Measurements from ENCODE around the gene DSG3.

DNA sequence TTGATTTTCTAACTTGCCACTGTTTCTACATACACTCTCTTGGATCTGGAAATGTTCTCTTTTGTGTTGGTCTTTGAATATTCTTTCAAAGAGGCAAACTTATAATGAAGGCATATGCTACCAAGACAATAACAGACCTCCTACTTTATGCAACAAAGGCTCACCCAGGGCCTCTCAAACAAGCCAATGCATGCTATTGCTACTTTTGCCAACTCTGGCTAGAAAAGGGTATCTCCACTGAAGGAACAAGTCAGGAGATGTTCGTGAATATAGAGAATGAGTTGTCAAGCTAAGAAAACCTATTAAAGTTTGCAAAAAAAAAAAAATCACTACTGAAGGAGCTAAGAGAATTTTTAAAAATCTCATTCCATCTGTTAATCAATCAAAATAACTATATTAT lies 34.5 kb downstream of the DSG3 start:
- TF ChIP-seq, protein P1, sequence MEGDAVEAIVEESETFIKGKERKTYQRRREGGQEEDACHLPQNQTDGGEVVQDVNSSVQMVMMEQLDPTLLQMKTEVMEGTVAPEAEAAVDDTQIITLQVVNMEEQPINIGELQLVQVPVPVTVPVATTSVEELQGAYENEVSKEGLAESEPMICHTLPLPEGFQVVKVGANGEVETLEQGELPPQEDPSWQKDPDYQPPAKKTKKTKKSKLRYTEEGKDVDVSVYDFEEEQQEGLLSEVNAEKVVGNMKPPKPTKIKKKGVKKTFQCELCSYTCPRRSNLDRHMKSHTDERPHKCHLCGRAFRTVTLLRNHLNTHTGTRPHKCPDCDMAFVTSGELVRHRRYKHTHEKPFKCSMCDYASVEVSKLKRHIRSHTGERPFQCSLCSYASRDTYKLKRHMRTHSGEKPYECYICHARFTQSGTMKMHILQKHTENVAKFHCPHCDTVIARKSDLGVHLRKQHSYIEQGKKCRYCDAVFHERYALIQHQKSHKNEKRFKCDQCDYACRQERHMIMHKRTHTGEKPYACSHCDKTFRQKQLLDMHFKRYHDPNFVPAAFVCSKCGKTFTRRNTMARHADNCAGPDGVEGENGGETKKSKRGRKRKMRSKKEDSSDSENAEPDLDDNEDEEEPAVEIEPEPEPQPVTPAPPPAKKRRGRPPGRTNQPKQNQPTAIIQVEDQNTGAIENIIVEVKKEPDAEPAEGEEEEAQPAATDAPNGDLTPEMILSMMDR (IDR thresholded peaks at IDR 0.05), result no peak
- TF ChIP-seq ZFX (IDR thresholded peaks at IDR 0.05; ENCODE audit: borderline replicate concordance), result no peak

Measured in 22Rv1 (cell line).